ENCODE data around the gene HEATR1.
"Not testable (repeated sequence)": the region's sequence is repeated elsewhere in the genome, so short reads cannot be mapped to it uniquely, and the experiment has no call there.

HEATR1 gene

DNA sequence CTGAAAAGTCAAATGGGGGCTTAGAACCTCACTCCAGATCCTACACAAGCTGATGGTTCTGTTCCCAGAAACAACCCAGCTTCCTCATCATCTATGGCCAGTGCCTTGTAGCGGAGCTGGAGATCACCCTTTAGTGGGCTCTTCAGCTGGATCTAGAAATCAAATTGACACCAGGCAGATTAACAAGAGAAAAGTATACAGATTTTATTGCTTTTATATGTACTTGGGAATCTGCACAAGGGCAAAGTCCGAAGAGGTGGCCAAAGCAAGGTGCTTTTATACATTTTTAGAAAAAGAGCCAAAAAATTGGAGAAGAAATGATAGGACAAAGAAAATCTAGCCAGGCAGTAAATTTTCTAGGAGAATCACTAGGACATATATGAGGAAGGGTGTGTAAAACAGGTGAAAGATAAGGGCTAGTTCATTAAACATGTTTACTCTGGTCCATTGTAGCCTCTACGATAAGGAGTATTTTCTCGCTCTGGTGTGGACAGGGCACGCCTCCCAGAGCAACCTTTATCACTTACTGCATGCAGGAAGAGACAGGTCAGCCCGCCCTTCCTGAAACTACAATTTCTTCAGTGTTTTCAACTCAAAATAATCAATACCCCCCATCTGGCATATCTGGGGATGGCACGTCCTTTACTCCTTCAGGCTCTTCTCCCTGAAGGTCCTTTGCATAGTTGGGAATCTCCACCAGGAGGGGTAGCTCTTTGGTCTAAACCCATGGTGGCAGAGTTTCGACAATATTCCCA is 94.5 kb downstream of the HEATR1 start:
- no peak for DNase-seq (ENCODE audit: low read depth in 2 of 2)

DNA sequence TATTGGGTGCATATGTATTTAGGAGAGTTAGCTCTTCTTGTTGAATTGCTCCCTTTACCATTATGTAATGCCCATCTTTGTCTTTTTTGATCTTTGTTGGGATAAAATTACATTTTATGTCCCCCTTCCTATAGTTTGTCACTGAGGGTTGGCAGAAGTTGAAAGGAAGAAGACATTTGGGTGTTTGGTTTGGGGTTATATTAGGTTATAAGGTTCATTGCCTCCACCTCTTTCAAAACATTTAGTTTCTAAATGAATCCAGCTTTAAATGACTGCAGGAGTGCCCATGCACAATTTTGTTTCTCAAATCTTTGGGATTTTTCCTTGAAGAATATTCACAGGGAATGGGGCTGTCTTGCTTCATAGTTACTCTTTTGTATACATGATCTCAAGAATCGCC is 95.1 kb downstream of the HEATR1 start:
- DNase-seq (ENCODE audit: low read depth in 2 of 2): no peak

DNA sequence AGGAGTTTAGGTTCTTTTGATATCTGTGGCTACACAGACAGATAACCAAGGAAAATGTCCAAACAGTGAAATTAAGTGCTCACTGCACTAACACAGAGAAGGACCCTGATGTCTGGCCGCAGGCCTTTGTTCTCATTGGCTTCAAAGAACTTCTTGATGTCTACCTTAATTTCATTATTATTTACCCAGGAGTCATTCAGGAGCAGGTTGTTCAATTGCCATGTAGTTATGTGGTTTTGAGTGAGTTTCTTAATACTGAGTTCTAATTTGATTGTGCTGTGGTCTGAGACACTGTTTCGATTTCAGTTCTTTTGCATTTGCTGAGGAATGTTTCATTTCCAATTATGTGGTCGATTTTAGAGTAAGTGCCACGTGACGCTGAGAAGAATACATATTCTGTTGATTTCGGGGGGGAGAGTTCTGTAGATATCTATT is 95.7 kb downstream of the HEATR1 start:
- DNase-seq (ENCODE audit: low read depth in 2 of 2): no peak

DNA sequence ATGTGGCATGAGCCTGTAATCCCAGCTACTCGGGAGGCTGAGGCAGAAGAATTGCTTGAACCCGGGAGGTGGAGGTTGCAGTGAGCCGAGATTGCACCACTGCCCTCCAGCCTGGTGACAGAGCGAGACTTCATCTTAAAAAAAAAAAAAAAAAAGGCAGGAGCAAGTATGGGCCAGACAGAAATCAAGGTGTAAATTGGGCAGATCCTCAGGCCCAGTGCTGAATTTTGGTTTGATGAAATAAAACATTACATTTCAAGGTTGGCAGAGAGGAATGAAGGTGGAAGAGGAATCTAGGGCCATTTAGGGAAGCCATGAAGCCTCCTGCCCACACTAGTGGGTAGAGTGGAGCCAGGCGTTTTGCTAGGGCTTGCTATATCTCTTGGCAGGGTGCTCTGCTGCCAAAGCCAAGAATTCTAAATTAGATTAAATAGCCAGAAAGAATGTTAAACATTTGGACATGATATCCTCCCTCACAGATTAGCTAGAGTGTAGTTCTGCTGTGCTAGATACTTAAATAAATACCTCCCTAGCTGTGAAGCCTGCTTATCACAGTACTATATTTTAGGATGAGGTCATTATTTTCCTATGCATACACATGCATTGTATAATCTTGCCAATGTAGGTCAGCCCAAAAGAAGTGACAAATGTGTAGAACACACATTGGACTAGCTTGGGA is 97.2 kb downstream of the HEATR1 start:
- no peak for DNase-seq (ENCODE audit: low read depth in 2 of 2)

DNA sequence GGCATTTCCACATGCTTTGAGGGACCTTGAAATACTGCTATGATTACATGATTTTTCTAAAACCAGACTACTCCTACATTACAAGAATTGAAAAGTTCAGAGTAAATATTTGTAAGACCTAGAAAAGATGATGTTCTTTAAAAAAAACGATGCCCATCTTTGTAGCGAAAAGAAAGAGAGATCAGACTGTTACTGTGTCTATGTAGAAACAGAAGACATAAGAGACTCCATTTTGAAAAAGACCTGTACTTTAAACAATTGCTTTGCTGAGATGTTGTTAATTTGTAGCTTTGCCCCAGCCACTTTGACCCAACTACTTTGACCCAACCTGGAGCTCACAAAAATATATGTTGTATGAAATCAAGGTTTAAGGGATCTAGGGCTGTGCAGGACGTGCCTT is 100.0 kb downstream of the HEATR1 start:
- not testable (repeated sequence) for DNase-seq (ENCODE audit: low read depth in 2 of 2)

DNA sequence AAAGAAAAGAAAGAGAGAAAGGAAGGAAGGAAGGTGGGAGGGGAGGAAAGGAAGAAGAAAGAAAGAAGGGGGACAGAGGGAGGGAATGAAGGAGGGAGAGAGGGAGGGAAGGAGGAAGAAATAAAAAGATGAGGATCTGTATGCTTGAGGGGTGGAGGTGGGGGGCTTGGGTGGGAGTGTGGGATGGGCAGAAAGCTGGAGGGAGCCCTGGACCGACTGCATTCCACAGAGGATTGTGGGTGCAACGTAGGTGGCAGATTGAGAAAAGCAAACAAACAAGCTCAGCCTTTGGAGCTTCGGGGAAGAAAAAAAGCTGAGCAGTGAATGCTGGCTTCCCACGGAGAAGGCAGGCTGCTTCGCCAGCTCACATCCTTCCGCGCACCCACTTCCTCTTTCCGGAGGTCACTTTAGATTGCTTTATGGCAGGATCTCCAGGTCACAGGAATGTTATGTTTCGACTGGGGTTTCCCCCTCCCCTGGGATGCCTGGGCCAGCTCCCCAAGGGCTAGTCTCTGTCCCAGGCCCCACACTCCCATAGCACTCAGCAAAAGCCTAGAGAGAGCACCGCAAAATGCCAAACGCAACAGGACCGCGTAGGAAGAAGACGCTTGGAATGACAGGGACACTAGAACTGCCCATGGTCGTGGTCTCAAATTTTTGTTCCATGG is 101.2 kb downstream of the HEATR1 start:
- DNase-seq (ENCODE audit: low read depth in 2 of 2): no peak

DNA sequence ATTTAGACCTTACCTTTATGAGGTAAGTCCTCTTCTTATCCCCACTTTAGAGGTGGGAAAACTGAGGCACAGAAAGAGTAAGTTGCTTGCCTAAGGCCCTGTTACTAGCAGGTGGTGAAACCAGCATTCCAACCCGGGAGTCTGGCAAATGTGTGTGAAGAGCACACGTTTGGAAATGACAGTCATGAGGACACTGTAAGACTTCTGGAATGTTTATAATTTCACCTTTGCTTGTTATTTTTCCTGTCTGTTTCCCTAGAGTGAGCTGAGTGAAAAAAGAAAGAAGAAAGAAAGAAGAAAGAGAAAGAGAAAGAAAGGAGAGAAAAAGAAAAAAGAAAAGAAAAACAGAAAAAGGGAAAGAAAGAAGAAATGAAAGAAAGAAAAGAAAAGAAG is 101.7 kb downstream of the HEATR1 start:
- no peak for DNase-seq (ENCODE audit: low read depth in 2 of 2)

DNA sequence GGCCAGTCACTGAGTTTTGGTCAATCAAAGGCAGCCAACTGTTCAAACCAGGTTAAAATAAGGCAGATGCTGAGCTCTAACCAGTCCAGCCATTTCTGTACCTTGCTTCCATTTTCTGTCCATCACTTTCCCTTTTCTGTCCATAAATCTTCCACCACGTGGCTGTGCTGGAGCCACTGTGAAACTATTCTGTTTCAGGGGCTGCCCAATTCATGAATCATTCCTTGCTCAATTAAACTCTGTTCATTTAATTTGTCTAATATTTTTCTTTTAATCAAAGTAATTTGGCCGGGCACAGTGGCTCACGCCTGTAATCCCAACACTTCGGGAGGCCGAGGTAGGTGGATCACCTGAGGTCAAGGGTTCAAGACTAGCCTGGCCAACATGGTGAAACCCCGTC is 103.2 kb downstream of the HEATR1 start:
- DNase-seq (ENCODE audit: low read depth in 2 of 2): no peak

All from stimulated activated CD4-positive, alpha-beta T cell treated with anti-CD3 and anti-CD28 coated beads, Interleukin-12 subunit alpha, Interleukin-12 subunit beta, amount 100 ng/mL, for 24 hours (primary cell).